Glomerular visceral epithelial cell (primary cell): Measurements from ENCODE around the gene SLC43A2.

Experiments used
- DNase-seq: peaks from one replicate; pipeline ENCODE4 v3.0.0-alpha.2; 2016; ENCODE audit errors: extremely low spot score

SLC43A2 gene

DNA sequence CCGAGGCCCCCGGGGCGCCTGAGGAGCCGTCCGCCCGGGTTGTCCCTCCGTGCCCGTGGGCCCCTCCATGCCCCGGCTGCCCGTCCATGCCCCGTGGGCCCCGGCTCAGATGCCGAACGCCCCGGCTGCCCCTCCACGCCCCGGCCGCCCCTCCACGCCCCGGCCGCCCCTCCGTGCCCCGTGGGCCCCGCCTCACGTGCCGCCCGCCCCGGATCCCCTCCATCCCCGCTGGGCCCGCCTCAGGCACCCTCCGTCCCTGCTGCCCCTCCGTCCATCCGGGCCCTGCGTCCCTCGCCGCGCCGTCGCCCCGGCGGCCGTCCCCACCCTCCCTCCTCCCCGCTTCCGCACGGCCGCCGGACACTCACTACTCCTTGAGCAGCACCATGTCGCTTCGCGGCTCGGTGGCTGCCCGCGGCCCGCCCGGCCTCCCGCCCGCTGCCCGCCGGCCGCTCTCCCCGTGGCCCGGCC lies 66.4 kb downstream of the SLC43A2 start:
- no peak for DNase-seq

- no peak for DNase-seq
These were observed 67.0 kb downstream of the SLC43A2 start for GRCh38 chr17:1561420-1562175.

DNA sequence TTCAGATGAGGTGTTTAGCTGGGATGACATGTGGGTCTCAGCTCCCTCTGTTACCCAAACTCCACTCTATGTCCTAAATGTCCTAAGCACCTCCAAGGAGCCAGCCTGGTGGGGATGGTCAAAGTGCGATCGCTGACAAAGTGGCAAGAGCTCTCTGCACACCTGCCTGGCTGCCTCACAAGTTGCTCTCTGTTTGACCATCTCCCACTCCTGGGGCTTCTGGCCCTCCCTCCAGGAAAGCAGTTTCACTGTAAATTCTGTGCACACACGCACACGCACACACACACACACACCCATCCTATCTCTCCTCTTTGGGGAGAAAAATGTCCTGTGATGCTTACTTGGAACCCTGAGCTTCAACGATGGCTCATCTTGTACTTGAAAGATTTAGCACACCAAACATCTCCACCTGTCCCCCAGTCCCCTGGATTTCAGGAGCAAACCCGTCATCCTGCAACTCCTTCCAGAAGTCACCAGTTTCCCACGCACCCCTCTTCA lies 67.7 kb downstream of the SLC43A2 start:
- DNase-seq = no peak

DNA sequence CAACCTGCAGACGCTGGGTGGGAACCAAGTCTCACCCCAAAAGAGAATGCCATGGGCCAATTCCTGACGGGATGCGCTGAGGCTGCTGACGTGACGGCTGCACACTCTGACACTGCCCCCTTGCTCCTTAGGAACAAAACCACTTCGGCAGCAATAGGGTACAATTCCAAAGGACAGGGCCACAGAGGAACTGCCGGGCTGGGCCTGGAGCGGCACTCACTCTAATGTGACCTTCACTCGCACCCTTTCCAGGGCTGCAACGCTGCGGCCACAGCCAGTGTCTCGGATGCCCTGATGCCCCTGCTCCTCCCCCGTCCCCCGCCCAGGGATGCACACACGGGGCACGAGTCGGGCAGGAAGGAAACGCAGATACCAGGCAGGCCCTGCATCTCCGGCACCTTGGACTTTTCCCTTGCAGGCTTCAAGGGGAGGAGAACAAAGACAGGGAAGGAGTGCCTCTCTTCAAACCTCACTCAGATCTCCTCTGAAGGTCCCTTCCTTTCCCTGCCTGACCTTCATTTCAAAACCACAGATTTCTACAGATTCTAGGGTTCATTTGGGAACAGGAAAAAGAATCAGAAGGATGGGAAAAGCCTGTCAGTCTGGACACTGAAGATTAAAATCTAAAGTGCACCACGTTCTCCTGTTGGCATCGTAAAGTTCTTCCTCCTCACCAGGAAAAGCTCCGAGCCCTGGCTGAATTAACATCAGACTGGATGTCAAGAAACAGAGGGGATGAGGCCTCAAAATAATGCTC lies 68.4 kb downstream of the SLC43A2 start:
- no peak for DNase-seq

DNA sequence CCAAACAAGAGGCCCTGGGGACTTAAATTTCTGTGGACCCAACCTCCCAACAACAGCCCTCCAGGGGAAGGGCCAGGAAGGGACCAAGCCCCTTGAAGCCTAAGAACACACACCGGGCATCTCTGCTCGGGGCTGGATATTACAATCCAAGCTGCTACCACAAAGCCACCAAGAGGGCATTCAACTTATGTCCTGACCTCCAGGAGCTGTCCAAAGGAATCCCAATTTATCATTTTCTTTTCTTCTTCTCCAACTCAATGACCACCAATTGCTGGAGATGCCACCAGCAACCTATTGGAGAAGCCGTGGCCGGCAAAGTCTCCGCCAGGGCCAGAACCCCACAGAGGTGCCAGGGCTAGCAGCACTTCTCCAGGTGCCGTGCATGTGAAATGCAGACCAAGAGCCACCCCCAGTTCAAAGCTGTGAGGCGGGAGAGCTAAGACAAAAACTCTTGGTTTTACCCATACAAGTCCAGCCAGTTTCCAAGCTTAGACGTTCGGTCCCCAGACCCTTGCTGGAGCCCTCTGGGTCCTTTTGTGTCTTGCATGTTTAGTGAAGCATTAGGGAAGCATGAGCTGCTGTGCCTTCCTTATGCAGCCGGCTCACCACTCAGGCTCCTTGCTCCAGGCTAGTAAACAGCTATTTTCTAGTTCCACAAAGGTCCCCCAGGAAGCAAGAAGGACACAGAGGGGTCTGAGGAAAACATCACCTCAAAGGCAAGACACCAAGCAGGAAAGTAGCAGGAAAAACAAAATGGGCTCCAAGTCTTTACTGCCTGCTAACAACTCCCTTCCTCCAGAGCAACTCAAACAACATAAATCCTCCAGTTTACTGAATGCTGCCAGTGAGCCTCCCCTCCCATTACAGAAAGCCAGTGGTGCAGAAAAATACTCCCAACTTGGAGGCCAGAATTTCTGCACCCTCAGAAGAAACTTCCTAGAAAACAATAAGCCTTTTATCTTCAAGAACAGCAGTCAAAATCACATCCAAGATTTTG lies 69.3 kb downstream of the SLC43A2 start:
- no peak for DNase-seq

- DNase-seq = no peak
These were observed 70.2 kb downstream of the SLC43A2 start for GRCh38 chr17:1558401-1558800.

GRCh38 chr17:1557355-1558095 lies 71.1 kb downstream of the SLC43A2 start:
- no peak for DNase-seq

GRCh38 chr17:1555651-1556471 lies 72.8 kb downstream of the SLC43A2 start:
- DNase-seq = no peak

- no peak for DNase-seq
These were observed 73.7 kb downstream of the SLC43A2 start for GRCh38 chr17:1554751-1555540.

- no peak for DNase-seq
These were observed 75.0 kb downstream of the SLC43A2 start for GRCh38 chr17:1553354-1554266.

DNA sequence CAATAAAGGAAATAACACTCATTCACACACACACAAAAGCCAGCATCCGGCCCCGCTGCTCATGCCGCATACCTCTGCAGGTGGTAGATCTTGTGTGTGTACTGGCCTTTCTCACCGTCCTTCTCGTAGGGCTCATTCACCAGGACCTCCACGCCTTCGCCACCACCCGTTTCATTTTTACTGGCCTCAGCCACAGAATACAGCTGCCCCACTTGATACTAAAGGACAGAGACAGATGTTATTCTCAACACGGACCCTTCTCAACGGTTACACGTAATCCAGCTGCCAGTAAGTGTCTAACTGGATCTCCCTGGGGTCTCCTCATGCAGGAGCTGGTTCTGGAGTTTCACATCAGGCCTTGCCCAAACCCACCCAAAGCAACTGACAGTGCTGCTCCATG lies 75.7 kb downstream of the SLC43A2 start:
- DNase-seq = no peak

- no peak for DNase-seq
These were observed 76.9 kb downstream of the SLC43A2 start for GRCh38 chr17:1551741-1552140.

DNA sequence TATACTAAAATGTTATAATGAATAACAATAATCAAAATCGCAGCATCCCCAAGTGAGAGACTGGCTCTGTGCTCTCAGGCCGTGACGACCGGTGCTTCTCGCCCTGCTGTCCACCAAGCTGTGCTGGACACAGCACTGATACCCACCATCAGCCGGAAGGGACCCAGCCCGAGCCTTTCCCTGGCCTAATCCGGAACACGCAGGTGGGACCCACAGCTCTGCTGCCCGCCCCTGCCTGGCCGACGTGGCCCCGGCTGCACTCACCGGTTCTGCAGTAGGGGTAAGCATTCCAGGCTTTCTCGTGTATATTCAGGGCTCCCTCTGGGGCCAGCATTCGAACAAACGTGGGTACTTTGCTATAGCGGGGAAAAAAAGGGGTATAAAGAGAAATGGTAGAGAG lies 80.6 kb downstream of the SLC43A2 start:
- DNase-seq = no peak

DNA sequence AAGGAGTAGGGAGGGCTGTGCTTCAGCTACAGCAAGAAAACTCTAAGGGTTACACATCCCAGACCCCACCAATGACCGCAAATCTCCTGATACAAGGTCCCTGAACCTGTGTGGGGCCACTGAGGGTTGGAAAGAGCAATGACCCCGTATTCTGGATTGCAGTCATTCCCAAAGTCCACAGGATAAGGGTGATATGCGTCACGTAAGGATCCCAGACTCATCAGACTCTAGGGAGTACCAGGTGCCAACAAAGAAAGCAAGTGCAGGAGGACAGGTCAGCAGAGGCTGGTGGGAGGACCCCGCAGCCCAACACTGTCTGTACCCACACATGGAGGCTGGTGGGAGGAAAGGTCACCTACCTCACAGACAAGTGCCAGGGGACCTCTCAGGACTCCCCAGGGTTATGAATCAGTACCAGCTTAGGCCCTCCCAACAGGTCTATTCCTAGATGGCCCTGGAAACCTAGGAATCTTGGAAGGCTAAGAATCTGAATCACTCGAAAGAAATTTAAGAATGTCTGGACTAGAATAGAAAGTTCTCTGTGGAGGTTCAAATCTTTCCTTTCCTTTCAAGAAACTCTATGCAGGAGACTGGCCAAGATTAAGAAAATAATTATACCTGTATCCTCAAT lies 82.2 kb downstream of the SLC43A2 start:
- DNase-seq = no peak

DNA sequence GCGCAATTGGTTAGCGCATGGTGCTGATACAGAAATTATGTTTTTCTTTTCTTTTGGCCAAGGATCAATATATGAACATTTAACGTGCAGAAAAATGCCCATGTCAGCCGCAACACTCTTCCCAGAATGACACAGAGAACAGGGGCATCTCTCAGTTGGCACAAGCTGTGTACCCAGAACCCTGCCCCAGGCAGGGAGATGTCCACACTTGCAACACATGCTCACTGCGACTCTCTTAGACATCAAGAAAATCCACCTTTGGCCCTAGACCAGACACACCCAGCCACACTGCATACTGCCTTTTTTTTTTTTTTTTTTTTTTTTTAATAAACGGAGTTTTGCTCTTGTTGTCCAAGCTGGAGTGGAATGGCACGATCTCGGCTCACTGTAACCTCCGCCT lies 83.0 kb downstream of the SLC43A2 start:
- no peak for DNase-seq

GRCh38 chr17:1542316-1542715 lies 86.3 kb downstream of the SLC43A2 start:
- DNase-seq = no peak

GRCh38 chr17:1541367-1541904 lies 87.2 kb downstream of the SLC43A2 start:
- no peak for DNase-seq

DNA sequence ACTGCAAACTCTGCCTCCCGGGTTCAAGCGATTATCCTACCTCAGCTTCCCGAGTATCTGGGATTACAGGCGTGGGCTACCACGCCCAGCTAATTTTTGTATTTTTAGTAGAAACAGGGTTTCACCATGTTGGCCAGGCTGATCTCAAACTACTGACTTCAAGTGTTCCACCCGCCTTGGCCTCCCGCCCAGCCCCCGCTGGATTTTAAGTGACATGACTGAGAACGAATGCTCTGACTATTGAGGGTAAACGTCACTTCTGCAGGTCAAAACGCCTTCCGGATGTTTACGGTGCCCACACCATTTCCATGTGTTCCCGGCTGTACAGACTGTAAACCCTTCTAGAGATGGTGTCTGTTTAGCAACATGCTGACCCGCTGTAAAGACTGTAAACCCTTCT lies 88.8 kb downstream of the SLC43A2 start:
- DNase-seq = no peak
